GM06990 (cell line): ENCODE results near the gene PTCD2.

Source experiments
- DNase-seq: peaks from one replicate; pipeline ENCODE4 v3.0.0-alpha.2; 2011; ENCODE audit not compliant: insufficient read length; ENCODE audit errors: extremely low read depth
- H3K27me3 ChIP-seq: replicated peaks from 2 replicates; pipeline ENCODE4 v1.6.0; 2011; ENCODE audit warnings: low read length; ENCODE audit not compliant: control insufficient read depth, insufficient read depth
- H3K36me3 ChIP-seq: 2 replicates; pipeline ENCODE4 v1.5.1; 2011; ENCODE audit warnings: low read length; ENCODE audit not compliant: control insufficient read depth, insufficient read depth
- H3K4me3 ChIP-seq: replicated peaks from 2 replicates; pipeline ENCODE4 v1.5.1; 2011; ENCODE audit warnings: low read depth, mild to moderate bottlenecking, control low read depth, low read length
- TF ChIP-seq, protein P1 (sequence below): IDR thresholded peaks from 2 replicates; pipeline ENCODE4 v1.5.1; 2011; ENCODE audit warnings: low read length, control low read depth, mild to moderate bottlenecking, inconsistent platforms; ENCODE audit not compliant: insufficient read depth, poor library complexity, severe bottlenecking

PTCD2 gene

DNA sequence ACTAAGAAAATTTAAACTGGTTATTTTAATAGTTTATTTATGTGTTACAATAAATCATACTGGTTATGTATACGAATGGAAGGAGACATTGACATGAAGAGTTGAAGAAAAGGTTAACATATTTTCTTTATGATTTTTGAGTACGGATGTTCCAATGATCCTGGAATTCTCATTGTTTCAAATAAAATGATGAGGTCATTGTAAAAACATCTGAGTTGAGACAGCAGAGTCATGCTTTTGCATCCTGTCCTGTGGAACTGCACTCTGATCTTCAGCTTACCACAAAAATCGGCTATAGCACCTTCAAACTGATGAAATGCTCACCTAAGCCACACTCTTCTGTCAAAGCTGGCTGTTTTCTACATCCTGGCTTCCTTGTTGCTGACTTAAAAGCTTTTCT is 67.8 kb downstream of the PTCD2 start:
- TF ChIP-seq, protein P1, sequence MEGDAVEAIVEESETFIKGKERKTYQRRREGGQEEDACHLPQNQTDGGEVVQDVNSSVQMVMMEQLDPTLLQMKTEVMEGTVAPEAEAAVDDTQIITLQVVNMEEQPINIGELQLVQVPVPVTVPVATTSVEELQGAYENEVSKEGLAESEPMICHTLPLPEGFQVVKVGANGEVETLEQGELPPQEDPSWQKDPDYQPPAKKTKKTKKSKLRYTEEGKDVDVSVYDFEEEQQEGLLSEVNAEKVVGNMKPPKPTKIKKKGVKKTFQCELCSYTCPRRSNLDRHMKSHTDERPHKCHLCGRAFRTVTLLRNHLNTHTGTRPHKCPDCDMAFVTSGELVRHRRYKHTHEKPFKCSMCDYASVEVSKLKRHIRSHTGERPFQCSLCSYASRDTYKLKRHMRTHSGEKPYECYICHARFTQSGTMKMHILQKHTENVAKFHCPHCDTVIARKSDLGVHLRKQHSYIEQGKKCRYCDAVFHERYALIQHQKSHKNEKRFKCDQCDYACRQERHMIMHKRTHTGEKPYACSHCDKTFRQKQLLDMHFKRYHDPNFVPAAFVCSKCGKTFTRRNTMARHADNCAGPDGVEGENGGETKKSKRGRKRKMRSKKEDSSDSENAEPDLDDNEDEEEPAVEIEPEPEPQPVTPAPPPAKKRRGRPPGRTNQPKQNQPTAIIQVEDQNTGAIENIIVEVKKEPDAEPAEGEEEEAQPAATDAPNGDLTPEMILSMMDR, result no peak
- DNase-seq, result no peak
- no peaks in the 10 kb centered on the region for H3K27me3 ChIP-seq
- no peaks in the 10 kb centered on the region for H3K36me3 ChIP-seq
- H3K4me3 ChIP-seq, result no peak overlapping the region

- no peaks in the 10 kb centered on the region for H3K27me3 ChIP-seq
- no peak overlapping the region for H3K4me3 ChIP-seq
- no peaks in the 10 kb centered on the region for H3K36me3 ChIP-seq
- TF ChIP-seq, protein P1, result no peak
- no peak for DNase-seq
Observed at GRCh38 chr5:72388646-72389045, 68.5 kb downstream of the PTCD2 start.

DNA sequence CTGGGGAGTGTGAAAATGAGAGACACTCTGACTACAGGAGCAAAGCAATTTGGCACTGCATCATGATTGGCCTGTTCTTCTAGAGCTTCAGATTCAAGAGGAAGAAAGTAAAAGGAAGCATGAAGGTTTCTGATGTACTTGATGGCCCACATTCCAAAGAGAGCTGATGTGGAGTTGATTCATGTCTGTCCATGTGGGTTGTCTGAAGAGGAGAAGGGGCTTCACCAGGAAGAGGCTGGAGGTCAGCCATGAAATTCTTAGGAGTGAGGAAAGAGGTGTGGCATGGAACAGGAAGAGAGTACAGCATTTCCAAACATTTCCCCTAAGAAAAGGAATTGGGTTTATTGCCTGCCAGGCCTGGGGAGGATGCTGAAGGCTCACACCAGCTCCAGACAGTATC is 70.7 kb downstream of the PTCD2 start:
- DNase-seq, result no peak
- no peak overlapping the region for H3K4me3 ChIP-seq
- H3K36me3 ChIP-seq, result no peaks in the 10 kb centered on the region
- H3K27me3 ChIP-seq, result no peaks in the 10 kb centered on the region
- TF ChIP-seq, protein P1, result no peak

GRCh38 chr5:72392326-72392733 is 72.2 kb downstream of the PTCD2 start:
- no peak for DNase-seq
- H3K27me3 ChIP-seq, result no peaks in the 10 kb centered on the region
- H3K4me3 ChIP-seq, result no peak overlapping the region
- TF ChIP-seq, protein P1, result no peak
- H3K36me3 ChIP-seq, result no peaks in the 10 kb centered on the region

GRCh38 chr5:72393052-72393451 is 72.9 kb downstream of the PTCD2 start:
- Histone ChIP-seq H3K4me3 (no peak overlapping the region), H3K27me3 (no peaks in the 10 kb centered on the region), H3K36me3 (no peaks in the 10 kb centered on the region)
- DNase-seq, result no peak
- TF ChIP-seq, protein P1, result no peak

DNA sequence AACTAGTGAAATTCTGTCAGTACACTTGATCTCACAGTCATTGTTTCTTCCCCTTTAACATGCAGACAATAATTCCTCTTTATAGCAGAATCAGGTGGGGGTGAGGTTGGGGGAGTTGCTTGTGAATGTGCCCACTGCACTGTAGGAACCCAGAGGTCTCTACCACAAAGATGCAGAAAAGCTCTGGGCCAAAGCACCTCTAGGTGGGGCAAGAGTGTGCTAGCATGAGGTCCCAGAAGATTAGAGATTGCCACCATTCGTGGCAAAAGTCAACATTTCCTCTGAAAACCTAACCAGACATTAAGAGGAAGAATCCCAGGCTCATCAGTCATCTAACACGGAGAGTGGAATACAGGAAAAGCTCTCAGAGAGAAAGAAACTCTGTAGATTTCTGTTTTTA is 74.5 kb downstream of the PTCD2 start:
- Histone ChIP-seq H3K27me3 (no peaks in the 10 kb centered on the region), H3K36me3 (no peaks in the 10 kb centered on the region), H3K4me3 (no peak overlapping the region)
- TF ChIP-seq, protein P1, result peak; percentile 82
- no peak for DNase-seq
